CD4-positive, alpha-beta T cell (primary cell): ENCODE results near the gene CMSS1. TPM values are rescaled to one million over a fixed set of nuclear protein-coding genes. Genes with fewer than 3 reads are reported as not detected.

Experiments
- ATAC-seq: fragments of 200-7000 bp; cut with Tn5 transposase; one replicate; pipeline ENCODE4 v1.10.0; 2022; ENCODE audit warnings: mild to moderate bottlenecking; ENCODE audit not compliant: poor library complexity
- CTCF ChIA-PET: fragments of 350-600 bp; sonication (Branson Sonifier 250); formaldehyde crosslinking; loops from one replicate; lab custom pipeline; 2021; ENCODE audit warnings: antibody characterized with exemption, inconsistent platforms; lab: Charles Lee
- POLR2A ChIA-PET: fragments of 350-600 bp; sonication (Branson Sonifier 250); formaldehyde crosslinking; loops from one replicate; lab custom pipeline; 2021; ENCODE audit warnings: antibody characterized with exemption, inconsistent platforms; lab: Charles Lee
- DNase-seq, 14 experiments: peaks; one replicate each; pipeline ENCODE4 v3.0.0-alpha.2; 2013 to 2020; ENCODE audit warnings: mixed read lengths in 2 of 14
- H3K27ac ChIP-seq, 2 donors: one replicate each; pipeline versions ENCODE4 v1.5.1 to v1.7.0; 2013; ENCODE audit warnings: low read length in 2 of 2, low read depth in 1 of 2, mild to moderate bottlenecking in 1 of 2
- H3K27me3 ChIP-seq, 2 experiments: 1 replicate in 1 of 2; 2 replicates in 1 of 2; pipeline versions ENCODE4 v1.6.1 to v1.7.0; 2013; ENCODE audit warnings: low read length in 2 of 2, control low read depth in 1 of 2, mild to moderate bottlenecking in 1 of 2, moderate library complexity in 1 of 2; ENCODE audit not compliant: insufficient read depth in 2 of 2, control insufficient read depth in 1 of 2
- H3K36me3 ChIP-seq: one replicate; pipeline ENCODE4 v1.6.1; 2013; ENCODE audit warnings: low read length, control low read depth; ENCODE audit not compliant: insufficient read depth
- H3K4me1 ChIP-seq: one replicate; pipeline ENCODE4 v1.6.1; 2013; ENCODE audit warnings: low read length, control low read depth; ENCODE audit not compliant: insufficient read depth
- H3K4me3 ChIP-seq: one replicate; pipeline ENCODE4 v1.5.1; 2013; ENCODE audit warnings: mild to moderate bottlenecking, low read length, moderate library complexity
- H3K9me3 ChIP-seq, 2 experiments: 1 replicate in 1 of 2; 2 replicates in 1 of 2; pipeline versions ENCODE4 v1.6.1 to v1.7.0; 2013; ENCODE audit warnings: low read length in 2 of 2, mild to moderate bottlenecking in 2 of 2, control low read depth in 1 of 2, moderate library complexity in 1 of 2; ENCODE audit not compliant: control insufficient read depth in 1 of 2, insufficient read depth in 1 of 2
- H3K27ac Mint-ChIP-seq: one replicate; pipeline ENCODE4 v1.8.0; 2020; ENCODE audit warnings: mixed read lengths
- H3K27me3 Mint-ChIP-seq: one replicate; pipeline ENCODE4 v1.8.0; 2021; ENCODE audit warnings: mixed read lengths
- H3K36me3 Mint-ChIP-seq: one replicate; pipeline ENCODE4 v1.8.0; 2021; ENCODE audit warnings: low read depth, mixed read lengths
- H3K4me1 Mint-ChIP-seq: one replicate; pipeline ENCODE4 v1.8.0; 2021; ENCODE audit warnings: low read depth, mixed read lengths
- H3K4me3 Mint-ChIP-seq: one replicate; pipeline ENCODE4 v1.8.0; 2020; ENCODE audit warnings: mild to moderate bottlenecking, mixed read lengths
- H3K9me3 Mint-ChIP-seq: one replicate; pipeline ENCODE4 v1.8.0; 2020; ENCODE audit warnings: mixed read lengths
- intact Hi-C, 2 experiments: fragments of 100-400 bp; cut with DNase I in 1 of 2; cut with micrococcal nuclease in 1 of 2; formaldehyde crosslinking; loops; one replicate each; pipeline versions ENCODE4 v1.15.1 to v1.9.0; 2023 to 2025; cut with DNase I, micrococcal nuclease
- total RNA-seq, 174 experiments: library from RNA in 2 of 174; stranded (reverse) in 2 of 174; gene quantifications; one replicate each; pipeline ENCODE4 v1.2.3 and lab custom pipeline; 2021 to 2026
- TF ChIP-seq, protein P1 (sequence below): fragments of 200-600 bp; IDR thresholded peaks from one replicate; pipeline ENCODE4 v1.8.0; 2022; ENCODE audit warnings: antibody characterized with exemption, mild to moderate bottlenecking

Gene CMSS1
- total RNA-seq, 2 experiments from 2014 or later = 12.2 TPM

DNA sequence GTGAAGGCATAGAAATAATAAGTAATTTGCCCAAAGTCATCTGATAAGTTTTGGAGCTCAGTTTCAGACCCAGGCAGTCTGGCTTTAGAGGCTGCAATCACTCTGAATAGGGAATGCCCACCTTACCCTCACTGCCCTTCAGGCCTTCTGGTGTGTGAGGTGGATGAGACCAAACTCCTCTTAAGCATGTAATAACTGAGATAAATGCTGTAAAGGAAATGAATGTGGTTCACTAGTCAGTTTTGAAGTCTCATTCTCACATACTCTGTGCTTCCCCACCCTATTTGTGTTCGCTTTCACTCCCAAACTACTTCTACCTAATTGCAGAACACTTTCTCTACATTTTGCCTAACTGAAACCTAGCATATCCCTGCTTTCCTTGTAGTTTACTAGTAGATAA lies 152.5 kb downstream of the CMSS1 start:
- H3K9me3 Mint-ChIP-seq = no peaks in the 10 kb centered on the region
- intact Hi-C loops = no loop called here
- TF ChIP-seq, protein P1, sequence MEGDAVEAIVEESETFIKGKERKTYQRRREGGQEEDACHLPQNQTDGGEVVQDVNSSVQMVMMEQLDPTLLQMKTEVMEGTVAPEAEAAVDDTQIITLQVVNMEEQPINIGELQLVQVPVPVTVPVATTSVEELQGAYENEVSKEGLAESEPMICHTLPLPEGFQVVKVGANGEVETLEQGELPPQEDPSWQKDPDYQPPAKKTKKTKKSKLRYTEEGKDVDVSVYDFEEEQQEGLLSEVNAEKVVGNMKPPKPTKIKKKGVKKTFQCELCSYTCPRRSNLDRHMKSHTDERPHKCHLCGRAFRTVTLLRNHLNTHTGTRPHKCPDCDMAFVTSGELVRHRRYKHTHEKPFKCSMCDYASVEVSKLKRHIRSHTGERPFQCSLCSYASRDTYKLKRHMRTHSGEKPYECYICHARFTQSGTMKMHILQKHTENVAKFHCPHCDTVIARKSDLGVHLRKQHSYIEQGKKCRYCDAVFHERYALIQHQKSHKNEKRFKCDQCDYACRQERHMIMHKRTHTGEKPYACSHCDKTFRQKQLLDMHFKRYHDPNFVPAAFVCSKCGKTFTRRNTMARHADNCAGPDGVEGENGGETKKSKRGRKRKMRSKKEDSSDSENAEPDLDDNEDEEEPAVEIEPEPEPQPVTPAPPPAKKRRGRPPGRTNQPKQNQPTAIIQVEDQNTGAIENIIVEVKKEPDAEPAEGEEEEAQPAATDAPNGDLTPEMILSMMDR = no peak
- Histone ChIP-seq H3K9me3 (no peaks in the 10 kb centered on the region), H3K27me3 (no peaks in the 10 kb centered on the region), H3K4me3 (no peak overlapping the region), H3K36me3 (no peaks in the 10 kb centered on the region), H3K4me1 (no peaks in the 10 kb centered on the region), H3K27ac (no peak overlapping the region)
- H3K27me3 Mint-ChIP-seq = no peaks in the 10 kb centered on the region
- peaks cover 6% of the 10 kb centered on the region for H3K36me3 Mint-ChIP-seq
- DNase-seq = no peak
- no peak overlapping the region for H3K27ac Mint-ChIP-seq
- POLR2A ChIA-PET = no interaction called here
- H3K4me3 Mint-ChIP-seq = no peak overlapping the region
- CTCF ChIA-PET = no interaction called here
- ATAC-seq = no peak
- peaks cover 12% of the 10 kb centered on the region for H3K4me1 Mint-ChIP-seq

DNA sequence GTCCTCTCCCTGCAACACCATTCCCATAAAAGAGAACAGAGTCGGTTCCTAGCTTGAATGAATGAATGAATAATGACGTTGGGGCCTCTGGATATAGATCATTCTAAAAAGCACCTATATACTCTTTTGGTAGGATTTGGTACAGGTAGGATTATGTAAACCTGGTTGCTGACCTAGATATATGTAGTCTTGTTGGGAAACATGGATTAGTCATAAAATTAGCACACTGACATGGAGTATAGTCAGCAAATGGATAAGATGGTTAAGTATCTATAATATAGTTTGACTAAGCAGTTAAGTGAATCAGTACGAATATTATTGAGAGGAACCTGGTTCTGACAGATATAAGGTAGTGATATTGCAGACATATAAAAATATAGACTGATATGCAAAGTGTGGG lies 154.1 kb downstream of the CMSS1 start:
- H3K4me1 ChIP-seq = no peaks in the 10 kb centered on the region
- Mint-ChIP-seq H3K4me1 (peaks cover 12% of the 10 kb centered on the region), H3K27ac (no peak overlapping the region), H3K27me3 (no peaks in the 10 kb centered on the region), H3K4me3 (no peak overlapping the region), H3K9me3 (no peaks in the 10 kb centered on the region), H3K36me3 (peaks cover 8% of the 10 kb centered on the region)
- no peak for ATAC-seq
- DNase-seq = no peak
- no peak overlapping the region for H3K4me3 ChIP-seq
- H3K27ac ChIP-seq = no peak overlapping the region
- H3K36me3 ChIP-seq = no peaks in the 10 kb centered on the region
- no peaks in the 10 kb centered on the region for H3K9me3 ChIP-seq
- CTCF ChIA-PET = no interaction called here
- TF ChIP-seq, protein P1 = no peak
- intact Hi-C loops = no loop called here
- H3K27me3 ChIP-seq = no peaks in the 10 kb centered on the region
- POLR2A ChIA-PET = no interaction called here

DNA sequence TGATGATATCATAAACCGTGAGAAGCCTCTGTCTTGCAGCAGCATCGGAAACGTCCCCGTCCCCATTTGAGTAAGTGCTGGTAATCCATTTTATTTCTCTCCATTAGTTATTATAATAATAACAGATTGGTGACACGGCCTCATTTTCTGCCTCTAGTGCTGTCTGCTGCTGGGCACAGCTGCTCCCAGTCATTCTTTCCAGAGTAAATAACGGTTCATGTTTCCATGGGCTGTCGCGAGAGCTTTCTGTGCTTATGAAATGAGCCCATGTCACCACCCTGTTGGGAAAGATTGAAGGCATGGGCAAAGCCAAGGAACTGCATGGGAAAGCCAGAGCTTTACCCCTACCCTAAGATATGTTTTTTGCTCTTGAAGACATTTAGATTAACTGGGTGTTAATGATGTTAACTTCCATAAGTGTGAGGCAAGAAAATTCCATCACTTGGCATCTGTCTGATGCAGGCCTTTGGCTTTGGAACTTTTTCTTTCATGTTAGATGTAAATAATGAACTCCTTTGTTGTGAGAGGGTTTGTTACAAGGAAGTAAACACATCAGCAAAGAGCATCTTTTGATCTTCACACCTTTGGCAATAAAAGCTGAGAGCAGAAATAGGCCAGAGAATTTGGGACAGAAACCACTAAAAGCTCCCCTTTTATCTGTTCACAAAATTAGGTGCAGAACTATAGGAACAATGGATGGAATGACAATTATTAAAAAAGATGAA lies 154.9 kb downstream of the CMSS1 start:
- intact Hi-C loops = no loop called here
- Histone ChIP-seq H3K4me1 (no peaks in the 10 kb centered on the region), H3K4me3 (no peak overlapping the region), H3K36me3 (no peaks in the 10 kb centered on the region), H3K27me3 (no peaks in the 10 kb centered on the region), H3K27ac (no peak overlapping the region), H3K9me3 (no peaks in the 10 kb centered on the region)
- Mint-ChIP-seq H3K27ac (no peak overlapping the region), H3K4me1 (peaks cover 12% of the 10 kb centered on the region), H3K36me3 (peaks cover 11% of the 10 kb centered on the region), H3K4me3 (no peak overlapping the region), H3K27me3 (no peaks in the 10 kb centered on the region), H3K9me3 (peaks cover 4% of the 10 kb centered on the region)
- ATAC-seq = no peak
- POLR2A ChIA-PET = no interaction called here
- DNase-seq = no peak
- CTCF ChIA-PET = interaction anchor here (0.7 kb wide), 1 partner anchor 163 kb away, joined by 3 read pairs; no protein-coding TSS in a partner anchor
- TF ChIP-seq, protein P1 = no peak
